Astrocyte (in vitro differentiated cells and primary cell): ENCODE data around the gene NOS1AP. TPM values are rescaled to one million over a fixed set of nuclear protein-coding genes. Genes with fewer than 3 reads are reported as not detected.
A peak's percentile ranks its signal among the peaks of the same experiment; 100 is the strongest.

ENCODE experiments used
- DNase-seq: peaks from one replicate; pipeline ENCODE4 v3.0.0-alpha.2; 2010; ENCODE audit warnings: low read depth
- FAIRE-seq: peaks from 2 replicates; lab custom pipeline; 2011; peaks lifted over from hg19 to GRCh38; lab: Jason Lieb, UNC
- H2AFZ ChIP-seq: 2 replicates; pipeline ENCODE4 v1.6.0; 2012; ENCODE audit warnings: low read depth, low read length, inconsistent platforms
- H3K27ac ChIP-seq: 2 replicates; pipeline ENCODE4 v1.5.1; 2011; ENCODE audit warnings: low read depth, low read length, inconsistent platforms
- H3K27me3 ChIP-seq: 2 replicates; pipeline ENCODE4 v1.6.0; 2011; ENCODE audit warnings: low read length, inconsistent platforms; ENCODE audit not compliant: insufficient read depth
- H3K36me3 ChIP-seq: 2 replicates; pipeline ENCODE4 v1.5.1; 2011; ENCODE audit warnings: low read length, inconsistent platforms; ENCODE audit not compliant: insufficient read depth
- H3K4me1 ChIP-seq: 2 replicates; pipeline ENCODE4 v1.5.1; 2011; ENCODE audit warnings: low read length, inconsistent platforms; ENCODE audit not compliant: insufficient read depth
- H3K4me2 ChIP-seq: 2 replicates; pipeline ENCODE4 v1.6.0; 2012; ENCODE audit warnings: low read length, inconsistent platforms
- H3K4me3 ChIP-seq: 2 replicates; pipeline ENCODE4 v1.5.1; 2011; ENCODE audit warnings: low read depth, mild to moderate bottlenecking, low read length, inconsistent platforms; ENCODE audit not compliant: insufficient read depth
- H3K79me2 ChIP-seq: 2 replicates; pipeline ENCODE4 v1.6.0; 2012; ENCODE audit warnings: mild to moderate bottlenecking, low read length, inconsistent platforms; ENCODE audit not compliant: insufficient read depth
- H3K9ac ChIP-seq: 2 replicates; pipeline ENCODE4 v1.6.0; 2012; ENCODE audit warnings: mild to moderate bottlenecking, low read length, inconsistent platforms
- H3K9me3 ChIP-seq: 2 replicates; pipeline ENCODE4 v1.5.1; 2012; ENCODE audit warnings: low read depth, mild to moderate bottlenecking, low read length, inconsistent platforms; ENCODE audit not compliant: insufficient read depth
- H4K20me1 ChIP-seq: 2 replicates; pipeline ENCODE4 v1.6.0; 2012; ENCODE audit warnings: low read length, inconsistent platforms; ENCODE audit not compliant: insufficient read depth
- H3K27ac Mint-ChIP-seq: one replicate; pipeline ENCODE4 v1.8.0; 2021; ENCODE audit warnings: mild to moderate bottlenecking, mixed read lengths; ENCODE audit not compliant: unreplicated experiment
- H3K27me3 Mint-ChIP-seq: one replicate; pipeline ENCODE4 v1.8.0; 2021; ENCODE audit warnings: low read depth, mixed read lengths; ENCODE audit not compliant: unreplicated experiment
- H3K36me3 Mint-ChIP-seq: one replicate; pipeline ENCODE4 v1.8.0; 2021; ENCODE audit warnings: low read depth, mixed read lengths; ENCODE audit not compliant: unreplicated experiment
- H3K4me1 Mint-ChIP-seq: one replicate; pipeline ENCODE4 v1.8.0; 2021; ENCODE audit warnings: low read depth, mixed read lengths; ENCODE audit not compliant: unreplicated experiment
- H3K4me3 Mint-ChIP-seq: one replicate; pipeline ENCODE4 v1.8.0; 2021; ENCODE audit warnings: mild to moderate bottlenecking, moderate library complexity, mixed read lengths; ENCODE audit not compliant: unreplicated experiment
- H3K9me3 Mint-ChIP-seq: one replicate; pipeline ENCODE4 v1.8.0; 2021; ENCODE audit warnings: mild to moderate bottlenecking, mixed read lengths; ENCODE audit not compliant: unreplicated experiment
- EZH2 ChIP-seq: IDR thresholded peaks from 2 replicates; pipeline ENCODE4 v1.6.1; 2012; ENCODE audit warnings: mild to moderate bottlenecking, low read length, inconsistent platforms; ENCODE audit not compliant: insufficient read depth
- total RNA-seq: library from RNA; stranded (reverse); gene quantifications from 2 replicates; pipeline ENCODE4 v1.2.1, GENCODE V29; 2021
- TF ChIP-seq, protein P1 (sequence below): IDR thresholded peaks from 2 replicates; pipeline ENCODE4 v1.5.1; 2011; ENCODE audit warnings: low read depth, mild to moderate bottlenecking, inconsistent platforms, low read length, moderate library complexity; ENCODE audit not compliant: insufficient read depth

The NOS1AP gene
- total RNA-seq, 1 donor from 2014 or later: 1.2 TPM

DNA sequence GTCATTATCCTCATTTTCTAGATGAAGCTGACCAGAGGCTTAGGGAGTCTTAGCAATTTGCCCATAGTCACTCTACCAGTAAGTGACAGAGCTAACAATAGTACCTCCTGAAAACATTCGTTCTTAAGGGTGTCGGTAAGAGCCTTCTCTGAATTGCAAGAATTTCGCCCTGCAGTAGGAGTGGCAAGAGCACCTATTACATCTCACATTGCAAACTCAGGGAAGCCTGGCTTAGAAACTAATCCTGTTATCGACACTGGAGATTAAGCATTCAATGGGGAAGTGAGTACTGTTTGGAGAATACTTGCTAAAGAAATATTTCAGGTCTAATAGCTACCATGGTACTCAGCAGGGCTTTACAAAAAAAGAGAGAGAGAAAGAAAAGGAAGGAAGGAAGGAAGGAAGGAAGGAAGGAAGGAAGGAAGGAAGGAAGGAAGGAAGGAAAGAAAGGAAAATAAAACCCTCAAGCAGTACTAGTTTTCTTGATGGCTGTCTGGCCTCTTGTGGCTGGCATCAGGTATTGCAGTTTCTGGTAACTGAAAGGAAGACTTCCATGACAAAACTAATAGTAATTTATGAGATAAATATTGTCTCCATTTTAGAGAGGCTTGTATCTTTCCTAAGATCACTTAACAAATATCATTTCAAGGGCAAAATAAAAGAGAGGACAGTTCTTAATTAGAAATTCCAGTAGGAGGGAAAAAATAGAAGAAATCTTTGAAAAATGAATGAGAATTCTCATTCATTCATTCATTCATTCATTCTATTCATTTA is 322.5 kb downstream of the NOS1AP start:
- no peaks in the 10 kb centered on the region for H4K20me1 ChIP-seq
- no peak overlapping the region for H3K27ac ChIP-seq
- no peak overlapping the region for H3K4me3 Mint-ChIP-seq
- H3K27me3 ChIP-seq: no peaks in the 10 kb centered on the region
- H3K4me1 Mint-ChIP-seq: peaks cover 11% of the 10 kb centered on the region
- H3K27ac Mint-ChIP-seq: no peak overlapping the region
- peaks cover 2% of the 10 kb centered on the region for H3K36me3 Mint-ChIP-seq
- FAIRE-seq: no peak
- H3K9me3 Mint-ChIP-seq: peaks cover 1% of the 10 kb centered on the region
- peaks cover 11% of the 10 kb centered on the region for H3K27me3 Mint-ChIP-seq
- H3K79me2 ChIP-seq: no peaks in the 10 kb centered on the region
- peak overlapping the region; percentile 30 for H3K4me2 ChIP-seq
- no peaks in the 10 kb centered on the region for H3K9me3 ChIP-seq
- H3K9ac ChIP-seq: no peak overlapping the region
- TF ChIP-seq, protein P1, sequence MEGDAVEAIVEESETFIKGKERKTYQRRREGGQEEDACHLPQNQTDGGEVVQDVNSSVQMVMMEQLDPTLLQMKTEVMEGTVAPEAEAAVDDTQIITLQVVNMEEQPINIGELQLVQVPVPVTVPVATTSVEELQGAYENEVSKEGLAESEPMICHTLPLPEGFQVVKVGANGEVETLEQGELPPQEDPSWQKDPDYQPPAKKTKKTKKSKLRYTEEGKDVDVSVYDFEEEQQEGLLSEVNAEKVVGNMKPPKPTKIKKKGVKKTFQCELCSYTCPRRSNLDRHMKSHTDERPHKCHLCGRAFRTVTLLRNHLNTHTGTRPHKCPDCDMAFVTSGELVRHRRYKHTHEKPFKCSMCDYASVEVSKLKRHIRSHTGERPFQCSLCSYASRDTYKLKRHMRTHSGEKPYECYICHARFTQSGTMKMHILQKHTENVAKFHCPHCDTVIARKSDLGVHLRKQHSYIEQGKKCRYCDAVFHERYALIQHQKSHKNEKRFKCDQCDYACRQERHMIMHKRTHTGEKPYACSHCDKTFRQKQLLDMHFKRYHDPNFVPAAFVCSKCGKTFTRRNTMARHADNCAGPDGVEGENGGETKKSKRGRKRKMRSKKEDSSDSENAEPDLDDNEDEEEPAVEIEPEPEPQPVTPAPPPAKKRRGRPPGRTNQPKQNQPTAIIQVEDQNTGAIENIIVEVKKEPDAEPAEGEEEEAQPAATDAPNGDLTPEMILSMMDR: peak; percentile 91
- TF ChIP-seq EZH2: no peak
- H3K4me3 ChIP-seq: no peak overlapping the region
- no peaks in the 10 kb centered on the region for H3K36me3 ChIP-seq
- H3K4me1 ChIP-seq: peaks cover 13% of the 10 kb centered on the region
- peak; percentile 25 for DNase-seq
- H2AFZ ChIP-seq: no peak overlapping the region

DNA sequence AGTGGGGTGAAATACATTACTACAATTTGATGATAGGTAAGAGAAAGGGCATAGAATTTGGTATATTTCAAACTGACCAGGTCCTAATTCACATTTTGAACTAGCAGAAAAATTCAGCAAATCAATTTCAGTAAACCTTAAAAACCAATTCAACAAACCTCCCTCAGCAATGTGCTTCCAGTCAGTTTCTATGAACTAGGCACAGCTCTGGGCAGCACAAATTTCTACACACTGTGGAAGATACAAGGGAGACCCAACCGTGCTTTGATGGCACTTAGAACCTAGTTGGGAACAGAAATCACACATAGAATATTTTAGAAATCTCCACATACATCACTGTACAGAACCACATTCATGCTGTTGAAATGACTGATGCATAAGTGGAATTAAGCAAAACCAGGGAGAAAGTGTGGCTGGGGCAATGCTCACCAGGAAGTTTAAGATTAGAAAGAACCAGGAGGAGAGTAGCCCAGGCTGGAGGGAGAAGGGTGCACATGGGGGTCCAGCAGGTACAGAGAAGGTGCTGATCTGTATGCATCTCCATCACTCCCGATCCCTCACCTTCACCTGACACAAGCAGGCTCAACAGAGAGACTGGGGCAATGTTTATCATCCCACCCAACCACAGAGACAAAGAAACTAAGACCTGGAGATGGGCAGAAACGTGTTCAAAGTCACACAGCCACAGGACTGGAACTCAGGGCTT is 326.9 kb downstream of the NOS1AP start:
- TF ChIP-seq, protein P1: no peak
- TF ChIP-seq EZH2: no peak
- Mint-ChIP-seq H3K36me3 (no peaks in the 10 kb centered on the region), H3K9me3 (peaks cover 1% of the 10 kb centered on the region), H3K4me3 (no peak overlapping the region), H3K27me3 (peaks cover 26% of the 10 kb centered on the region), H3K4me1 (peaks cover 5% of the 10 kb centered on the region), H3K27ac (no peak overlapping the region)
- DNase-seq (no peak), FAIRE-seq (no peak)
- Histone ChIP-seq H3K27me3 (peaks cover 2% of the 10 kb centered on the region), H3K4me3 (no peak overlapping the region), H3K4me1 (no peaks in the 10 kb centered on the region), H4K20me1 (no peaks in the 10 kb centered on the region), H3K9ac (no peak overlapping the region), H3K27ac (no peak overlapping the region), H2AFZ (no peak overlapping the region), H3K79me2 (no peaks in the 10 kb centered on the region), H3K9me3 (no peaks in the 10 kb centered on the region), H3K4me2 (no peak overlapping the region), H3K36me3 (no peaks in the 10 kb centered on the region)
